ENCODE measurements around the gene NLRC5.
"Not testable (repeated sequence)": the region's sequence is repeated elsewhere in the genome, so short reads cannot be mapped to it uniquely, and the experiment has no call there.

Gene NLRC5

GRCh38 chr16:57107321-57107922, 118.1 kb downstream of the NLRC5 start:
- DNase-seq (ENCODE audit: low read depth) = no peak

- DNase-seq (ENCODE audit: low read depth) = no peak
Observed at GRCh38 chr16:57108432-57108831, 119.1 kb downstream of the NLRC5 start.

DNA sequence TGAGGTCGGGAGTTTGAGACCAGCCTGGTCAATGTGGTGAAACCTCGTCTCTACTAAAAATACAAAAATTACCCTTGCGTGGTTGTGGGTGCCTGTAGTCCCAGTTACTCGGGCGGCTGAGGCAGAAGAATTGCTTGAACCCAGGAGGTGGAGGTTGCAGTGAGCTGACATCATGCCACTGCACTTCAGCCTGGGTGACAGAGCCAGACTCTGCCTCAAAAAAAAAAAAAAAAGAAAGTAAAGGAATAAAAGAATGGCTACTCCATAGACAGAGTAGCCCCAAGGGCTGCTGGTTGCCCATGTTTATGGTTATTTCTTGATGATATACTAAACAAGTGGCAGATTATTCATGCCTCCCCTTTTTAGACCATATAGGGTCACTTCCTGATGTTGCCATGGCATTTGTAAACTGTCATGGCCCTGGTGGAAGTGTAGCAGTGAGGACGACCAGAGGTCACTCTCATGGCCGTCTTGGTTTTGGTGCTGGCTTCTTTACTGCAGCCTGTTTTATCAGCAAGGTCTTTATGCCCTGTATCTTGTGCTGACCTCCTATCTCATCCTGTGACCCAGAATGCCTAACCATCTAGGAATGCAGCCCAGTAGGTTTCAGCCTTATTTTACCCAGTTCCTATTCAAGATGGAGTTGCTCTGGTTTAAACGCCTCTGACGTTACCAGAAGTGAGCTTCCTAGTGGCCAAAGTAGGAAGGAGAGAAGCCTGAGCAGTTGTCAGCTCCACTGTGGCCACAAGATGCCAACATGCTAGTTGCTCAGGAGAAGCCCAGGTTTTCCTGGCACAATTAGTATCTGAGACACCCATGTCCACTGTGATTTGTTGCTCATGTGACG, 120.1 kb downstream of the NLRC5 start:
- DNase-seq (ENCODE audit: low read depth) = not testable (repeated sequence)

DNA sequence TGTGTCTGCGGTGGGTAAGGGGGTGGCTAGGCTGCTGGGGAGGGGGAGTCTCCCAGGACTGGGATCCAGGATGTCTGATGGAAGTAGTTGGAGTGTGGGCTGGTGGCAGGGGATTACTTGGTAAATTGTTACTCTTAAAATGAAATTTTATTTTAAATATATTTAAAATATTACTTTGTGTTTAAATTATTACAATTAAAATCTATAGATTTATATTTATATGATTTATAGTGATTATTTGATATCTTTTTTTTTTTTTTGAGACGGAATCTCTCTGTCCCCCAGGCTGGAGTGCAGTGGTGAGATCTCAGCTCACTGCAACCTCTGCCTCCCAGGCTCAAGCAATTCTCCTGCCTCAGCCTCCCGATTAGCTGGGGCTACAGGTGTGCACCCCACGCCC, 121.6 kb downstream of the NLRC5 start:
- DNase-seq (ENCODE audit: low read depth) = no peak

- DNase-seq (ENCODE audit: low read depth) = no peak
Observed at GRCh38 chr16:57111420-57111819, 122.1 kb downstream of the NLRC5 start.

DNA sequence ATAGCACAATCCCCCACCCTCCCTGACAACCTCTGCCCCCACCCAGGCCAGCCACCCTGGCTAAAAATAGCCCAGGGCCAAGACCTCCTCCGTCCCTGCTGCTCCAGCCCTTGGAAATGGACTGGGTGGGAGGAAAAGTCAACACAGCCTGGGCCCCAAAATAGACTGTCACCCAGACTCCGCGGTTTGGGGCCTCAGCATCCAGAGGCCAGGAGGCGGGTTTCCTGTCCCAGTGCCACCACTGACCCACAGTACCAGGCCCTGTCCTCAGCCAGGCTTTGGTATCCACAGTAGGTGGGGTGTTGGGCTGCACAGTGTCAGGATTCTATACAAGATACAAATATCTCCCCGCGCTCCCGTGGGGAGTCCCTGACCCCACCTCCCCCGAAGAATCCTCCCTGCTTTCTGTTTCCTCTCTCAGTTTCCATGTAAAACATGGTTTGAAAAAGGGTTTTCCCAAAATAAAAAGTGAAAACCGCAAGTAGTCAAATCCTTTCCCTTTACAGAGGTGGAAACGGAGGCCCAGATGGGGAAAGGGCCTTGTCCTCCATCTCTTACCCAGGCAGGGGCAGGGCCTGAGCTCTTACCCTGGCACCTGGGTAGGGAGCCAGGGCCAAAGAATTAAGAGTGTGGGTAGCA, 123.2 kb downstream of the NLRC5 start:
- DNase-seq (ENCODE audit: low read depth) = no peak

DNA sequence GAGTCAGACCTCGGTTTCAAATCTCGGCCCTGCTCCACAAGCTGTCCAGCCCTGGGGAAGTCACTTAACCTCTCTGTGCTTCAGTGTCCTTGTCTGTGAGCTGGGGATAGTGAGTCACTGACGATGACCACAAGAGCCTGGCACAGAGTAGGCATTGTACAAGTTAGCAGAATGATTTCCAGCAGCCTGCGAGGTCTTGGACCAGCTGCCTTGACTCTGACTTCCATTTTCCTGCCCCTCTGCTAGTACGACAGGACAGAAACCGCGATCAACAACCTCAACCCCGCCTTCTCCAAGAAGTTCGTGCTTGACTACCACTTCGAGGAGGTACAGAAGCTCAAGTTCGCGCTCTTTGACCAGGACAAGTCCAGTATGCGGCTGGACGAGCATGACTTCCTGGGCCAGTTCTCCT, 123.7 kb downstream of the NLRC5 start:
- peak; percentile 30 for DNase-seq (ENCODE audit: low read depth)

GRCh38 chr16:57113664-57114063, 124.3 kb downstream of the NLRC5 start:
- no peak for DNase-seq (ENCODE audit: low read depth)

DNA sequence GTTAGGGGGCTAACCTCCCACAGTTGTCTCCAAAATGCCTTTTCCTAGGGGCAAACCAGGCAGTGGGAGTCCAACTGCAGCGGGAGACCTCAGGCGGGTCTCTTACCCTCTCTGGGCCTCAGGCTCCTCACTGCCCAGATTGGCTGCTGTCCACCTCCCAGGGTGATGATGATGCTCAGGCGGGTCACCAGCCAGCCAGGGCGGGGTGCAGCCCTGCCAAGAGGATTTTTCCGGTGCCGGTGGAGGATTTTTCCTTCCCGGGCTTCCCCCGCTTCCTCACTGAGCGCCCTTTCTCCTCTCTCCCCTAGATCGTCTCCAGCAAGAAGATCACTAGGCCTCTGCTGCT, 125.8 kb downstream of the NLRC5 start:
- no peak for DNase-seq (ENCODE audit: low read depth)

GRCh38 chr16:57115514-57116182, 126.3 kb downstream of the NLRC5 start:
- peak; percentile 49 for DNase-seq (ENCODE audit: low read depth)

- no peak for DNase-seq (ENCODE audit: low read depth)
Observed at GRCh38 chr16:57118461-57119084, 129.2 kb downstream of the NLRC5 start.

- peak; percentile 38 for DNase-seq (ENCODE audit: low read depth)
Observed at GRCh38 chr16:57123216-57123973, 134.0 kb downstream of the NLRC5 start.

DNA sequence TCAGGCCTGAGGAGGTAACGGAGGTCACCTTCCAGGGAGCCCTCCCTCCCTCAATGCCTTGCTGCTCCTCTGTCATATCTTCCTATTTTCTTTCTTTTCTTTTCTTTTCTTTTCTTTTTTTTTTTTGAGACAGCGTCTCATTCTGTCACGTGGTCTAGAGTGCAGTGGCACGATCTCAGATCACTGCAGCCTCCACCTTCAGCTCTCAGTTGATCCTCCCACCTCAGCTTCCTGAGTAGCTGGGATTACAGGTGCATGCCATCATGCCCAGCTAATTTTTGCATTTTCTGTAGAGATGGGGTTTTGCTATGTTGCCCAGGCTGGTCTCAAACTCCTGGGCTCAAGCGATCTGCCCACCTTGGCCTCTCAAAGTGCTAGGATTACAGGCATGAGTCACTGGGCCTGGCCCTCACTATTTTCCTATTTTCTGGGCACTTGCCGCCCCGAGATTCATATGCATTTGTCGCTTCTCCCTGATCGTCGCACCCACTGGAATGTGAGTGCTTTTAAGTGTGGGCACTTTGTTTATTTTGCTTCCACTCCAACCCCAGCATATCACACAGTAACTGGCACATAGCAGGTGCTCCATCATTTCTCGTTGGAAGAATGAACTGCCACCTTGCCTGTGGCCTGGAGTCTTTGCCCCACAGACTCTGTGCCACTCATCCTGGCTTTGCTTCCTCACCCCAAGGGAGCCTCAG, 134.8 kb downstream of the NLRC5 start:
- no peak for DNase-seq (ENCODE audit: low read depth)

DNA sequence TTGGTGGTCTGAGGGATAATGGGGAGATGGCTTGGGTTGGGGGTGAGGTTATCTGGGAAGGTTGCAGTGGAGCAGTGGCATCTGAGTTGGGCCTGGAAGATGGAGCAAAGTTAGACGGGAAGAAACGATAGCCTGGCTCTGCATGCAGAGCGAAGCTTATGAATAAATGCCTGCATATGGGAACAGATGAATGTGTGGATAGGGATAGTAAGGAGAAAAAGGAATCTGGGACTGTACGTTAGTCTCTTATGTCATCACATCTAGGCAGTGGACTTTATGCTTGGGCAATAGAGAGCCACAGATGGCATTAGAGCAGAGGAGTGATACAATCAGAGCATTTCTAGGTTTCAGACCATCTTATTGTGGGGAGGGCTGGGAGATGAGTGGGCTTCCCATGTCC, 136.0 kb downstream of the NLRC5 start:
- no peak for DNase-seq (ENCODE audit: low read depth)

GRCh38 chr16:57125969-57126368, 136.6 kb downstream of the NLRC5 start:
- DNase-seq (ENCODE audit: low read depth) = no peak

DNA sequence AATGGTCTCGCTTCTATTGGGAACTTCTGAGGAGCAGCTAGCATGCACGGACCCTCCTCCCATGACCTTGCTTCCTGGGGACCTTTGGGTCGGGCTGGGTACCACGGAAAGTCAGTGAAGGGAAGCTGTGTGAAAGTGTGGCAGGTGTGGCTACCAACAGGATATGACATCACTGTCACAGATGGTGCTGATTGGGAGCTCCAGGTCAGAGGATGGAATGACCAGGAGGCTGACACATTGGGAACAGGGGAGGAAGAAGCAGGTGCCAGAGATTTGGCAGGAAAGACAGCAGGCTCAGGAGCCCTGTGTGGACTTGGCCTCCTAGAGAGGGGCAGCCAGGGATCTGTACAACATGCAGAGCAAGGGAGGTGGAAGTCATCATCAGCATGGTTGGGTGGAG, 137.1 kb downstream of the NLRC5 start:
- DNase-seq (ENCODE audit: low read depth) = no peak

GRCh38 chr16:57127037-57127763, 137.8 kb downstream of the NLRC5 start:
- no peak for DNase-seq (ENCODE audit: low read depth)

- no peak for DNase-seq (ENCODE audit: low read depth)
Observed at GRCh38 chr16:57127836-57128235, 138.5 kb downstream of the NLRC5 start.

- no peak for DNase-seq (ENCODE audit: low read depth)
Observed at GRCh38 chr16:57128771-57129389, 139.5 kb downstream of the NLRC5 start.

DNA sequence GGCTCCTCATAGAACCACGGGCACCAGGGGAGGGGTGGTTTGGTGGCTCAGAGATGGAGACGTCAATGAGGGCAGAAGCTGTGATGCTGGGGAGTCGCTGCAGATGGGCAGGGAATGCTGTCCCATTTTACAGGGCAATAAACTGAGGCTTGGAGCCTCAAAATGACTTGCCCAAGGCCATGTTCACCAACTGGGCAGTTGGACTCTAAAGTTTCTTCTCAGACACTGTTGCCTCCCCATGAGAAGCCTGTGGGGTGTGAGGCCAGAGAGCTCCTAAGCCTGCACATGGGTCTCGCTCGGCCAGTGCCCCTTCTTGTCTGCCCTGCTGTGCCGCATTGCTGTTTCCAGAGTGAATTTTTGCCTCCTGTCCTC, 141.6 kb downstream of the NLRC5 start:
- no peak for DNase-seq (ENCODE audit: low read depth)

Data from iris pigment epithelial cell (primary cell).